T-helper 2 cell treated with Interferon-gamma antibody and Interleukin-4, amounts not matched to agents 5 μg/mL and 100 μg/mL, for 36 hours (primary cell): ENCODE results near the gene OGN.

Source experiments
- DNase-seq: peaks from one replicate; pipeline ENCODE4 v3.0.0; 2021; ENCODE audit warnings: low spot score
- H3K27ac Mint-ChIP-seq: one replicate; pipeline ENCODE4 v1.8.0; 2021; ENCODE audit warnings: mild to moderate bottlenecking, mixed read lengths
- H3K27me3 Mint-ChIP-seq: one replicate; pipeline ENCODE4 v1.8.0; 2021; ENCODE audit warnings: low read depth, mixed read lengths
- H3K36me3 Mint-ChIP-seq: one replicate; pipeline ENCODE4 v1.8.0; 2021; ENCODE audit warnings: low read depth, mixed read lengths
- H3K4me1 Mint-ChIP-seq: one replicate; pipeline ENCODE4 v1.8.0; 2021; ENCODE audit warnings: low read depth, mixed read lengths
- H3K4me3 Mint-ChIP-seq: one replicate; pipeline ENCODE4 v1.8.0; 2022; ENCODE audit warnings: mild to moderate bottlenecking, moderate library complexity, mixed read lengths
- H3K9me3 Mint-ChIP-seq: one replicate; pipeline ENCODE4 v1.8.0; 2021; ENCODE audit warnings: mixed read lengths

The OGN gene

GRCh38 chr9:92385953-92386352 lies 18.4 kb downstream of the OGN start:
- Mint-ChIP-seq H3K36me3 (peaks cover 7% of the 10 kb centered on the region), H3K9me3 (no peaks in the 10 kb centered on the region), H3K27me3 (no peaks in the 10 kb centered on the region), H3K4me3 (no peak overlapping the region), H3K4me1 (no peaks in the 10 kb centered on the region), H3K27ac (no peak overlapping the region)
- no peak for DNase-seq

- Mint-ChIP-seq H3K36me3 (peaks cover 7% of the 10 kb centered on the region), H3K9me3 (no peaks in the 10 kb centered on the region), H3K4me3 (no peak overlapping the region), H3K27me3 (no peaks in the 10 kb centered on the region), H3K27ac (no peak overlapping the region), H3K4me1 (no peaks in the 10 kb centered on the region)
- DNase-seq: no peak
Observed at GRCh38 chr9:92385477-92385876, 18.9 kb downstream of the OGN start.

- H3K36me3 Mint-ChIP-seq: peaks cover 7% of the 10 kb centered on the region
- no peaks in the 10 kb centered on the region for H3K4me1 Mint-ChIP-seq
- no peak for DNase-seq
- H3K27me3 Mint-ChIP-seq: no peaks in the 10 kb centered on the region
- H3K4me3 Mint-ChIP-seq: no peak overlapping the region
- no peaks in the 10 kb centered on the region for H3K9me3 Mint-ChIP-seq
- no peak overlapping the region for H3K27ac Mint-ChIP-seq
Observed at GRCh38 chr9:92385001-92385400, 19.4 kb downstream of the OGN start.

GRCh38 chr9:92384375-92384774 lies 20.0 kb downstream of the OGN start:
- Mint-ChIP-seq H3K36me3 (peaks cover 12% of the 10 kb centered on the region), H3K4me1 (peaks cover 4% of the 10 kb centered on the region), H3K9me3 (no peaks in the 10 kb centered on the region), H3K4me3 (no peak overlapping the region), H3K27ac (no peak overlapping the region), H3K27me3 (no peaks in the 10 kb centered on the region)
- DNase-seq: no peak

GRCh38 chr9:92381775-92382174 lies 22.6 kb downstream of the OGN start:
- Mint-ChIP-seq H3K36me3 (peaks cover 14% of the 10 kb centered on the region), H3K27ac (no peak overlapping the region), H3K27me3 (no peaks in the 10 kb centered on the region), H3K4me1 (peaks cover 21% of the 10 kb centered on the region), H3K4me3 (no peak overlapping the region), H3K9me3 (no peaks in the 10 kb centered on the region)
- DNase-seq: no peak

- peaks cover 21% of the 10 kb centered on the region for H3K4me1 Mint-ChIP-seq
- peaks cover 18% of the 10 kb centered on the region for H3K36me3 Mint-ChIP-seq
- no peak for DNase-seq
- peaks cover 6% of the 10 kb centered on the region for H3K9me3 Mint-ChIP-seq
- H3K4me3 Mint-ChIP-seq: no peak overlapping the region
- no peak overlapping the region for H3K27ac Mint-ChIP-seq
- no peaks in the 10 kb centered on the region for H3K27me3 Mint-ChIP-seq
Observed at GRCh38 chr9:92380603-92381002, 23.8 kb downstream of the OGN start.

- no peak for DNase-seq
- peaks cover 21% of the 10 kb centered on the region for H3K4me1 Mint-ChIP-seq
- peaks cover 20% of the 10 kb centered on the region for H3K9me3 Mint-ChIP-seq
- no peak overlapping the region for H3K4me3 Mint-ChIP-seq
- peak overlapping the region; percentile 27 for H3K27ac Mint-ChIP-seq
- no peaks in the 10 kb centered on the region for H3K27me3 Mint-ChIP-seq
- peaks cover 28% of the 10 kb centered on the region for H3K36me3 Mint-ChIP-seq
Observed at GRCh38 chr9:92378865-92379560, 25.4 kb downstream of the OGN start.

GRCh38 chr9:92377876-92378275 lies 26.5 kb downstream of the OGN start:
- peaks cover 32% of the 10 kb centered on the region for H3K36me3 Mint-ChIP-seq
- DNase-seq: no peak
- H3K4me3 Mint-ChIP-seq: no peak overlapping the region
- peaks cover 21% of the 10 kb centered on the region for H3K4me1 Mint-ChIP-seq
- H3K27ac Mint-ChIP-seq: peak overlapping the region; percentile 63
- H3K9me3 Mint-ChIP-seq: peaks cover 27% of the 10 kb centered on the region
- H3K27me3 Mint-ChIP-seq: no peaks in the 10 kb centered on the region

GRCh38 chr9:92373167-92373566 lies 31.2 kb downstream of the OGN start:
- no peaks in the 10 kb centered on the region for H3K27me3 Mint-ChIP-seq
- peaks cover 38% of the 10 kb centered on the region for H3K36me3 Mint-ChIP-seq
- H3K9me3 Mint-ChIP-seq: peaks cover 39% of the 10 kb centered on the region
- no peak for DNase-seq
- peaks cover 8% of the 10 kb centered on the region for H3K4me1 Mint-ChIP-seq
- no peak overlapping the region for H3K27ac Mint-ChIP-seq
- H3K4me3 Mint-ChIP-seq: no peak overlapping the region

GRCh38 chr9:92369075-92369474 lies 35.3 kb downstream of the OGN start:
- H3K9me3 Mint-ChIP-seq: peaks cover 20% of the 10 kb centered on the region
- no peaks in the 10 kb centered on the region for H3K27me3 Mint-ChIP-seq
- peaks cover 31% of the 10 kb centered on the region for H3K36me3 Mint-ChIP-seq
- H3K4me3 Mint-ChIP-seq: no peak overlapping the region
- no peak overlapping the region for H3K27ac Mint-ChIP-seq
- DNase-seq: no peak
- H3K4me1 Mint-ChIP-seq: peaks cover 1% of the 10 kb centered on the region

GRCh38 chr9:92360083-92360482 lies 44.3 kb downstream of the OGN start:
- Mint-ChIP-seq H3K4me3 (no peak overlapping the region), H3K27me3 (no peaks in the 10 kb centered on the region), H3K27ac (no peak overlapping the region), H3K4me1 (peaks cover 2% of the 10 kb centered on the region), H3K36me3 (peaks cover 29% of the 10 kb centered on the region), H3K9me3 (peaks cover 20% of the 10 kb centered on the region)
- DNase-seq: no peak

GRCh38 chr9:92359394-92359995 lies 44.9 kb downstream of the OGN start:
- H3K4me3 Mint-ChIP-seq: no peak overlapping the region
- H3K4me1 Mint-ChIP-seq: peaks cover 2% of the 10 kb centered on the region
- no peak overlapping the region for H3K27ac Mint-ChIP-seq
- H3K9me3 Mint-ChIP-seq: peaks cover 25% of the 10 kb centered on the region
- DNase-seq: no peak
- H3K27me3 Mint-ChIP-seq: no peaks in the 10 kb centered on the region
- peaks cover 34% of the 10 kb centered on the region for H3K36me3 Mint-ChIP-seq

- H3K9me3 Mint-ChIP-seq: peaks cover 33% of the 10 kb centered on the region
- no peak overlapping the region for H3K4me3 Mint-ChIP-seq
- peaks cover 8% of the 10 kb centered on the region for H3K4me1 Mint-ChIP-seq
- DNase-seq: no peak
- no peak overlapping the region for H3K27ac Mint-ChIP-seq
- H3K36me3 Mint-ChIP-seq: peaks cover 60% of the 10 kb centered on the region
- no peaks in the 10 kb centered on the region for H3K27me3 Mint-ChIP-seq
Observed at GRCh38 chr9:92353051-92353450, 51.3 kb downstream of the OGN start.

GRCh38 chr9:92350740-92351133 lies 53.6 kb downstream of the OGN start:
- Mint-ChIP-seq H3K36me3 (peaks cover 57% of the 10 kb centered on the region), H3K27me3 (no peaks in the 10 kb centered on the region), H3K27ac (no peak overlapping the region), H3K4me3 (no peak overlapping the region), H3K4me1 (peaks cover 8% of the 10 kb centered on the region), H3K9me3 (peaks cover 19% of the 10 kb centered on the region)
- no peak for DNase-seq
